Stimulated activated CD4-positive, alpha-beta T cell treated with anti-CD3 and anti-CD28 coated beads, Interleukin-15, amount 100 ng/mL, for 1 hour (primary cell): Measurements from ENCODE around the gene ALAS1.

Experiments used
- DNase-seq, 2 donors: peaks; one replicate each; pipeline ENCODE4 v3.0.0-alpha.2; 2020; ENCODE audit warnings: low read depth in 1 of 2, low spot score in 1 of 2

ALAS1 gene

GRCh38 chr3:52248816-52249547 lies 51.0 kb downstream of the ALAS1 start:
- DNase-seq: no peak

GRCh38 chr3:52249683-52250082 lies 51.7 kb downstream of the ALAS1 start:
- DNase-seq: no peak

GRCh38 chr3:52250122-52250521 lies 52.2 kb downstream of the ALAS1 start:
- no peak for DNase-seq

GRCh38 chr3:52253314-52254304 lies 55.6 kb downstream of the ALAS1 start:
- peak; percentile 53 to 65 for DNase-seq

- no peak for DNase-seq
These were observed 56.6 kb downstream of the ALAS1 start for GRCh38 chr3:52254608-52255007.

- DNase-seq: no peak
These were observed 58.2 kb downstream of the ALAS1 start for GRCh38 chr3:52256159-52256558.

GRCh38 chr3:52256622-52257021 lies 58.7 kb downstream of the ALAS1 start:
- DNase-seq: no peak

GRCh38 chr3:52257911-52258310 lies 60.0 kb downstream of the ALAS1 start:
- DNase-seq: no peak

GRCh38 chr3:52259035-52259434 lies 61.1 kb downstream of the ALAS1 start:
- no peak for DNase-seq

GRCh38 chr3:52259448-52259847 lies 61.5 kb downstream of the ALAS1 start:
- no peak for DNase-seq

- DNase-seq: no peak
These were observed 64.5 kb downstream of the ALAS1 start for GRCh38 chr3:52262447-52262846.
